GM12878 (cell line): ENCODE results near the gene GGT6. TPM values are rescaled to one million over a fixed set of nuclear protein-coding genes. Genes with fewer than 3 reads are reported as not detected.

Experiments
- ATAC-seq: fragments of 200-7000 bp; cut with Tn5 transposase; 3 replicates; pipeline ENCODE4 v1.9.1; 2020; ENCODE audit warnings: mild to moderate bottlenecking, moderate library complexity
- BruUV-seq: library from RNA; stranded (reverse); fragments of 400-500 nt; replicated peaks from 2 replicates; lab custom pipeline; 2021; lab: Mats Ljungman, UMichigan
- CTCF ChIA-PET: fragments of 300-600 bp; sonication (Branson Sonifier 250); formaldehyde crosslinking; extraction: SDS; loops from one replicate; lab custom pipeline; 2021; ENCODE audit warnings: inconsistent platforms; lab: Yijun Ruan, JAX
- POLR2A ChIA-PET: fragments of 350-600 bp; formaldehyde crosslinking; extraction: SDS; loops from one replicate; lab custom pipeline; 2021; ENCODE audit warnings: inconsistent platforms; lab: Charles Lee
- RAD21 ChIA-PET: fragments of 300-600 bp; sonication (Branson Sonifier 250); formaldehyde crosslinking; loops from one replicate; lab custom pipeline; 2023; ENCODE audit warnings: antibody characterized with exemption; ENCODE audit not compliant: unreplicated experiment; lab: Charles Lee
- SMC1A ChIA-PET: fragments of 300-600 bp; sonication (Branson Sonifier 250); formaldehyde crosslinking; loops from one replicate; lab custom pipeline; 2023; ENCODE audit not compliant: unreplicated experiment, uncharacterized antibody; lab: Charles Lee
- DNase-seq: peaks from one replicate; pipeline ENCODE4 v3.0.0-alpha.2; 2011; ENCODE audit warnings: low read depth, low spot score
- FAIRE-seq: peaks from 3 replicates; lab custom pipeline; 2011; peaks lifted over from hg19 to GRCh38; lab: Jason Lieb, UNC
- H2AFZ ChIP-seq: 2 replicates; pipeline ENCODE4 v1.6.0; 2011; ENCODE audit warnings: low read depth, low read length, control low read depth; ENCODE audit not compliant: control insufficient read depth
- H3K27ac ChIP-seq: 2 replicates; pipeline ENCODE4 v1.5.1; 2011; ENCODE audit warnings: control low read depth; ENCODE audit not compliant: control insufficient read depth, insufficient read depth
- H3K27me3 ChIP-seq, 2 experiments: replicated peaks in 1 of 2; 2 replicates each; pipeline versions ENCODE4 v1.6.0 to v1.6.1; 2011; ENCODE audit warnings: low read length in 1 of 2; ENCODE audit not compliant: control insufficient read depth in 2 of 2, insufficient read depth in 2 of 2
- H3K36me3 ChIP-seq, 2 experiments: 2 replicates each; pipeline ENCODE4 v1.5.1; 2011; ENCODE audit warnings: low read length in 1 of 2; ENCODE audit not compliant: control insufficient read depth in 2 of 2, insufficient read depth in 2 of 2
- H3K4me1 ChIP-seq: 2 replicates; pipeline ENCODE4 v1.6.1; 2011; ENCODE audit warnings: mild to moderate bottlenecking, low read length, moderate library complexity, mixed read lengths; ENCODE audit not compliant: control insufficient read depth, insufficient read depth
- H3K4me2 ChIP-seq: 2 replicates; pipeline ENCODE4 v1.6.0; 2011; ENCODE audit warnings: control low read depth; ENCODE audit not compliant: control insufficient read depth, insufficient read depth
- H3K4me3 ChIP-seq: fragments of 200-600 bp; sonication (generic); 2 replicates; pipeline ENCODE4 v1.5.1; 2016
- H3K79me2 ChIP-seq: 2 replicates; pipeline ENCODE4 v1.6.0; 2011; ENCODE audit warnings: low read length; ENCODE audit not compliant: control insufficient read depth, insufficient read depth
- H3K9ac ChIP-seq: 2 replicates; pipeline ENCODE4 v1.8.0; 2011; ENCODE audit warnings: low read length, control low read depth, mixed read lengths; ENCODE audit not compliant: control insufficient read depth, insufficient read depth
- H3K9me3 ChIP-seq: replicated peaks from 3 replicates; pipeline ENCODE4 v1.5.1; 2011; ENCODE audit warnings: mild to moderate bottlenecking, low read length; ENCODE audit not compliant: control insufficient read depth, insufficient read depth
- H4K20me1 ChIP-seq: 2 replicates; pipeline ENCODE4 v1.6.0; 2011; ENCODE audit not compliant: control insufficient read depth, insufficient read depth
- ETV6 ChIP-seq, 2 experiments: fragments of 450-650 bp in 1 of 2; IDR thresholded peaks in 1 of 2; conservative IDR thresholded peaks in 1 of 2; 2 replicates each; pipeline ENCODE4 v1.6.1; 2014; ENCODE audit warnings: antibody characterized with exemption in 1 of 2, borderline replicate concordance in 1 of 2, low read depth in 1 of 2, mild to moderate bottlenecking in 1 of 2, moderate library complexity in 1 of 2
- GABPA ChIP-seq: IDR thresholded peaks from 2 replicates; pipeline ENCODE4 v1.6.1; 2014; ENCODE audit warnings: antibody characterized with exemption, low read depth, mild to moderate bottlenecking, inconsistent platforms
- NFYB ChIP-seq: IDR thresholded peaks from 2 replicates; pipeline ENCODE4 v1.6.1; 2011; ENCODE audit warnings: low read depth, mild to moderate bottlenecking, low read length, improper control_type of control experiment, moderate library complexity; ENCODE audit not compliant: insufficient read depth
- SKIL ChIP-seq: fragments of 450-650 bp; IDR thresholded peaks from 2 replicates; pipeline ENCODE4 v1.6.1; 2017; ENCODE audit warnings: mild to moderate bottlenecking, low read depth, inconsistent platforms; ENCODE audit not compliant: poor library complexity, severe bottlenecking
- SMARCA5 ChIP-seq: fragments of 450-650 bp; IDR thresholded peaks from 2 replicates; pipeline ENCODE4 v1.6.1; 2017; ENCODE audit warnings: mild to moderate bottlenecking
- STAT3 ChIP-seq: IDR thresholded peaks from 2 replicates; pipeline ENCODE4 v1.6.1; 2011; ENCODE audit warnings: low read depth, low read length, improper control_type of control experiment
- TCF3 ChIP-seq: IDR thresholded peaks from 2 replicates; pipeline ENCODE4 v1.6.1; 2012; ENCODE audit warnings: low read depth, mild to moderate bottlenecking, low read length, borderline replicate concordance; ENCODE audit not compliant: insufficient read depth
- TCF7 ChIP-seq: IDR thresholded peaks from 2 replicates; pipeline ENCODE4 v1.6.1; 2014; ENCODE audit warnings: antibody characterized with exemption, borderline replicate concordance
- WGBS: methylation state at CpG from one replicate; pipeline ENCODE4 v1.1.6; 2016; ENCODE audit warnings: low lambda C conversion rate; ENCODE audit not compliant: insufficient replicate concordance, insufficient coverage; ENCODE audit errors: missing lambda C conversion rate; 5-methylcytosine and 5-hydroxymethylcytosine counted together
- in situ Hi-C: fragments of 300-500 bp; cut with MboI; formaldehyde crosslinking; loops from 9 replicates; pipeline ENCODE4 v1.14.3; 2018; ENCODE audit warnings: mixed read lengths
- intact Hi-C: fragments of 100-400 bp; cut with micrococcal nuclease; formaldehyde crosslinking; loops from one replicate; pipeline ENCODE4 v1.14.2; 2022; ENCODE audit not compliant: unreplicated experiment
- polyA plus RNA-seq, 11 experiments: library from polyadenylated mRNA; depleted of rRNA in 4 of 11; unstranded in 6 of 11; stranded (reverse) in 5 of 11; fragments of >200 nt; fragmentation: Nextera tagmentation in 4 of 11; fragmentation: Illumina TruSeq in 1 of 11; extraction: Ambion mirVana in 4 of 11; extraction: Trizol in 1 of 11; gene quantifications; 1 replicate in 1 of 11; 2 replicates in 10 of 11; pipeline versions ENCODE4 v1.2.1 to v1.2.3, GENCODE V29; 2011 to 2016; ENCODE audit warnings: inconsistent platforms in 2 of 11, missing spikeins in 2 of 11, low read depth in 1 of 11
- total RNA-seq, 4 experiments: library from RNA; depleted of rRNA in 3 of 4; stranded (reverse); fragments of >200 nt in 3 of 4; fragmentation: Illumina TruSeq in 1 of 4; extraction: Trizol in 1 of 4; gene quantifications; 2 replicates each; pipeline versions ENCODE4 v1.2.1 to v1.2.3, GENCODE V29; 2013 to 2021

GGT6 gene
- total and polyA plus RNA-seq, 10 of the 15 experiments (the other 5 are each of a cell fraction or from before 2014, with no cell fraction given): 0.01 to 0.26 (median 0.13) TPM; not detected in 5

GRCh38 chr17:4607261-4607741 is 46.9 kb upstream of the GGT6 start:
- ChIA-PET SMC1A (no interaction called here), CTCF (interaction anchor here (0.7 kb wide), 1 partner anchor 183 kb away, joined by 3 read pairs; no protein-coding TSS in a partner anchor), RAD21 (interaction anchor here (0.6 kb wide), 1 partner anchor 177 kb away, joined by 4 read pairs; no protein-coding TSS in a partner anchor), POLR2A (interaction anchor here (1.0 kb wide), 1 partner anchor 186 kb away, joined by 3 read pairs; no protein-coding TSS in a partner anchor)
- BruUV-seq: no TSS peak
- H4K20me1 ChIP-seq: no peaks in the 10 kb centered on the region
- intact Hi-C loops (no loop called here), in situ Hi-C loops (no loop called here)
- TF ChIP-seq NFYB: no peak
- no peak for TF ChIP-seq SMARCA5
- TF ChIP-seq SKIL: no peak
- no peak for TF ChIP-seq TCF3
- TF ChIP-seq ETV6 (conservative IDR thresholded peaks at IDR 0.05 in 1 of 2, IDR thresholded peaks at IDR 0.05 in 1 of 2; ENCODE audit: borderline replicate concordance in 1 of 2, low read depth in 1 of 2): no peak
- TF ChIP-seq TCF7: no peak
- no peak for TF ChIP-seq GABPA
- TF ChIP-seq STAT3: no peak
- no peak overlapping the region for H3K27ac ChIP-seq
- no peak overlapping the region for H3K9ac ChIP-seq
- no peak overlapping the region for H3K4me2 ChIP-seq
- peaks cover 0 to 3% of the 10 kb centered on the region in 2 experiments; a peak in 2 of 4 replicates for H3K27me3 ChIP-seq
- no peak for ATAC-seq
- no peaks in the 10 kb centered on the region for H3K9me3 ChIP-seq
- no peak for DNase-seq
- no peaks in the 10 kb centered on the region for H3K79me2 ChIP-seq
- 71% methylated on average over 25 of the region's 25 CpGs for WGBS
- FAIRE-seq: no peak
- H3K36me3 ChIP-seq: no peaks in the 10 kb centered on the region
- no peak overlapping the region for H3K4me3 ChIP-seq
- H2AFZ ChIP-seq: no peak overlapping the region
- no peaks in the 10 kb centered on the region for H3K4me1 ChIP-seq
